ENCODE data around the gene TXK. TPM values are rescaled to one million over a fixed set of nuclear protein-coding genes. Genes with fewer than 3 reads are reported as not detected.

TXK gene
- total RNA-seq, 1 donor from 2014 or later, result 4.4 TPM

GRCh38 chr4:48028696-48029095 is 105.4 kb downstream of the TXK start:
- H3K4me3 ChIP-seq, result no peak overlapping the region
- H3K9me3 ChIP-seq, result no peaks in the 10 kb centered on the region
- TF ChIP-seq CTCF (IDR thresholded peaks at IDR 0.05), result no peak
- H3K27ac ChIP-seq, result no peak overlapping the region
- H3K36me3 ChIP-seq, result no peaks in the 10 kb centered on the region
- no peaks in the 10 kb centered on the region for H3K4me1 ChIP-seq
- DNase-seq, result no peak
- intact Hi-C loops (cut with DNase I), result no loop called here
- peaks cover 3% of the 10 kb centered on the region for H3K27me3 ChIP-seq
- no peak for ATAC-seq

GRCh38 chr4:48027653-48028052 is 106.4 kb downstream of the TXK start:
- no peak for DNase-seq
- H3K27ac ChIP-seq, result no peak overlapping the region
- no peak overlapping the region for H3K4me3 ChIP-seq
- ATAC-seq, result no peak
- intact Hi-C loops (cut with DNase I), result no loop called here
- H3K36me3 ChIP-seq, result no peaks in the 10 kb centered on the region
- no peaks in the 10 kb centered on the region for H3K9me3 ChIP-seq
- H3K4me1 ChIP-seq, result no peaks in the 10 kb centered on the region
- peaks cover 3% of the 10 kb centered on the region for H3K27me3 ChIP-seq
- no peak for TF ChIP-seq CTCF (IDR thresholded peaks at IDR 0.05)

GRCh38 chr4:48025005-48025404 is 109.0 kb downstream of the TXK start:
- H3K27ac ChIP-seq, result no peak overlapping the region
- DNase-seq, result no peak
- no peaks in the 10 kb centered on the region for H3K36me3 ChIP-seq
- no peaks in the 10 kb centered on the region for H3K9me3 ChIP-seq
- peaks cover 3% of the 10 kb centered on the region for H3K27me3 ChIP-seq
- intact Hi-C loops (cut with DNase I), result no loop called here
- H3K4me1 ChIP-seq, result no peaks in the 10 kb centered on the region
- no peak for TF ChIP-seq CTCF (IDR thresholded peaks at IDR 0.05)
- no peak overlapping the region for H3K4me3 ChIP-seq
- ATAC-seq, result peak; percentile 56

GRCh38 chr4:48024522-48024921 is 109.5 kb downstream of the TXK start:
- no peak for TF ChIP-seq CTCF (IDR thresholded peaks at IDR 0.05)
- intact Hi-C loops (cut with DNase I), result no loop called here
- no peak for ATAC-seq

GRCh38 chr4:48022192-48022799 is 111.8 kb downstream of the TXK start:
- ATAC-seq, result no peak
- H3K36me3 ChIP-seq, result no peaks in the 10 kb centered on the region
- H3K27ac ChIP-seq, result no peak overlapping the region
- peaks cover 7% of the 10 kb centered on the region for H3K27me3 ChIP-seq
- H3K4me1 ChIP-seq, result no peaks in the 10 kb centered on the region
- H3K9me3 ChIP-seq, result no peaks in the 10 kb centered on the region
- no peak overlapping the region for H3K4me3 ChIP-seq
- TF ChIP-seq CTCF (IDR thresholded peaks at IDR 0.05), result no peak
- no peak for DNase-seq
- intact Hi-C loops (cut with DNase I), result no loop called here

More at GRCh38 chr4:48024522-48024921, 109.5 kb downstream of the TXK start:
- Histone ChIP-seq H3K27me3 (peaks cover 3% of the 10 kb centered on the region), H3K36me3 (no peaks in the 10 kb centered on the region), H3K4me1 (no peaks in the 10 kb centered on the region), H3K4me3 (no peak overlapping the region), H3K9me3 (no peaks in the 10 kb centered on the region), H3K27ac (no peak overlapping the region)
- DNase-seq, result no peak

- DNase-seq (no peak), ATAC-seq (no peak)
- Histone ChIP-seq H3K4me3 (no peak overlapping the region), H3K4me1 (peaks cover 8% of the 10 kb centered on the region), H3K36me3 (no peaks in the 10 kb centered on the region), H3K9me3 (no peaks in the 10 kb centered on the region), H3K27me3 (peaks cover 17% of the 10 kb centered on the region), H3K27ac (no peak overlapping the region)
- intact Hi-C loops (cut with DNase I), result no loop called here
- TF ChIP-seq CTCF (IDR thresholded peaks at IDR 0.05), result no peak
Measured at GRCh38 chr4:48021100-48021499, 113.0 kb downstream of the TXK start.
